RWPE2 (cell line): Measurements from ENCODE around the gene RNLS.

Experiments used
- ATAC-seq: fragments of 200-7000 bp; cut with Tn5 transposase; 3 replicates; pipeline ENCODE4 v1.9.1; 2021; ENCODE audit warnings: low read depth
- DNase-seq: peaks from one replicate; pipeline ENCODE4 v3.0.0-alpha.2; 2020; ENCODE audit warnings: low spot score
- H3K27ac ChIP-seq: fragments of 450-650 bp; 2 replicates; pipeline ENCODE4 v1.5.1; 2017; ENCODE audit warnings: mild to moderate bottlenecking; ENCODE audit not compliant: poor library complexity, severe bottlenecking
- H3K27me3 ChIP-seq: fragments of 250-450 bp; sonication (Bioruptor Pico); 2 replicates; pipeline ENCODE4 v1.5.1; 2021; ENCODE audit warnings: mild to moderate bottlenecking, moderate library complexity; ENCODE audit not compliant: insufficient read depth, poor library complexity, severe bottlenecking
- H3K36me3 ChIP-seq: fragments of 250-450 bp; sonication (Bioruptor Pico); 2 replicates; pipeline ENCODE4 v1.5.1; 2020; ENCODE audit warnings: low read depth, mild to moderate bottlenecking, moderate library complexity
- H3K4me1 ChIP-seq: fragments of 250-450 bp; sonication (Bioruptor Pico); 2 replicates; pipeline ENCODE4 v1.5.1; 2021; ENCODE audit warnings: mild to moderate bottlenecking, moderate library complexity; ENCODE audit not compliant: insufficient read depth, poor library complexity, severe bottlenecking
- H3K4me3 ChIP-seq: fragments of 250-450 bp; sonication (Bioruptor Pico); 2 replicates; pipeline ENCODE4 v1.5.1; 2021; ENCODE audit warnings: mild to moderate bottlenecking, moderate library complexity; ENCODE audit not compliant: severe bottlenecking
- H3K9me3 ChIP-seq: fragments of 250-450 bp; sonication (Bioruptor Pico); 2 replicates; pipeline ENCODE4 v1.5.1; 2021; ENCODE audit warnings: mild to moderate bottlenecking, moderate library complexity; ENCODE audit not compliant: severe bottlenecking
- TF ChIP-seq, protein P1 (sequence below): fragments of 450-650 bp; IDR thresholded peaks from one replicate; pipeline ENCODE4 v1.5.1; 2017; ENCODE audit warnings: mild to moderate bottlenecking, moderate library complexity; ENCODE audit not compliant: poor library complexity, severe bottlenecking

RNLS gene

DNA sequence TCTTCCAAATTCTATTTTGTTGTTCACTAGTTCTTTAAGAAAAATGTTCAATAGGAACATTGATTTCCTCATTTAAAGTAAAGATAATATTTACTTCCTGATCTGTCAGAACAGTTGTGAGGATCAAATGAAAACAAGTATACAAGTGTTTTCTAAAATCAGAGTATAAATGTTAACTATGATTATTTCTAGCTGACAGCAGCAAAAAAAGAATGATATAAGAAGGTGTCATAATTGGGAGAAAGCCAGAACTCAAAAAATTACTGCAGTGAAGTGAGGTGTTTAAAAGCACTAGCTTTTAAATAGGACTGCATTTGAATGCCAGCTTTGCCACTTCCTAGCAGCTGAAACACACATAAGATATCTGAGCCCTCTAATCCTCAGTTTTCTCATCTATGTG, 283.3 kb downstream of the RNLS start:
- Histone ChIP-seq H3K4me3 (no peak overlapping the region), H3K27ac (no peak overlapping the region), H3K9me3 (no peaks in the 10 kb centered on the region), H3K4me1 (no peaks in the 10 kb centered on the region), H3K27me3 (no peaks in the 10 kb centered on the region), H3K36me3 (no peaks in the 10 kb centered on the region)
- ATAC-seq (no peak), DNase-seq (no peak)
- TF ChIP-seq, protein P1, sequence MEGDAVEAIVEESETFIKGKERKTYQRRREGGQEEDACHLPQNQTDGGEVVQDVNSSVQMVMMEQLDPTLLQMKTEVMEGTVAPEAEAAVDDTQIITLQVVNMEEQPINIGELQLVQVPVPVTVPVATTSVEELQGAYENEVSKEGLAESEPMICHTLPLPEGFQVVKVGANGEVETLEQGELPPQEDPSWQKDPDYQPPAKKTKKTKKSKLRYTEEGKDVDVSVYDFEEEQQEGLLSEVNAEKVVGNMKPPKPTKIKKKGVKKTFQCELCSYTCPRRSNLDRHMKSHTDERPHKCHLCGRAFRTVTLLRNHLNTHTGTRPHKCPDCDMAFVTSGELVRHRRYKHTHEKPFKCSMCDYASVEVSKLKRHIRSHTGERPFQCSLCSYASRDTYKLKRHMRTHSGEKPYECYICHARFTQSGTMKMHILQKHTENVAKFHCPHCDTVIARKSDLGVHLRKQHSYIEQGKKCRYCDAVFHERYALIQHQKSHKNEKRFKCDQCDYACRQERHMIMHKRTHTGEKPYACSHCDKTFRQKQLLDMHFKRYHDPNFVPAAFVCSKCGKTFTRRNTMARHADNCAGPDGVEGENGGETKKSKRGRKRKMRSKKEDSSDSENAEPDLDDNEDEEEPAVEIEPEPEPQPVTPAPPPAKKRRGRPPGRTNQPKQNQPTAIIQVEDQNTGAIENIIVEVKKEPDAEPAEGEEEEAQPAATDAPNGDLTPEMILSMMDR: no peak

DNA sequence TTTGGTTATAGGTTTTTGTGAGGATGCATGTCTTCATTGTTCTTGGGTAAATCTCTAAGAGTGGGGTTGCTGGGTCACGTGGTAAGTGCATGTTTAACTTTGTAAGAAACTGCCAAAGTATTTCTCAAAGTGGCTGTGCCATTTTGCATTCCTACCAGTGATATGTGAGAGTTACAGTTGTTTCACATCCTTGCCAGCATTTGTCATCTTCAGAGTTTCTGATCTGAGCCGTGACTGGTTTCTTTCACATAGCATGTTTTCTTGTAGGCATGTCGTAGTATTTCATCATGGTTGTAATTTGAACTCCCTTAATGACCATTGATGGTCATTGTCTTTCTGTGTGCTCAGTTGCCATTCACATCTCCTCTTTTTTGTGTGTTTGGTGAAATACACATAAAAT, 286.0 kb downstream of the RNLS start:
- no peaks in the 10 kb centered on the region for H3K36me3 ChIP-seq
- TF ChIP-seq, protein P1: no peak
- ATAC-seq (no peak), DNase-seq (no peak)
- H3K27ac ChIP-seq: no peak overlapping the region
- no peaks in the 10 kb centered on the region for H3K27me3 ChIP-seq
- no peaks in the 10 kb centered on the region for H3K4me1 ChIP-seq
- H3K9me3 ChIP-seq: no peaks in the 10 kb centered on the region
- H3K4me3 ChIP-seq: no peak overlapping the region

DNA sequence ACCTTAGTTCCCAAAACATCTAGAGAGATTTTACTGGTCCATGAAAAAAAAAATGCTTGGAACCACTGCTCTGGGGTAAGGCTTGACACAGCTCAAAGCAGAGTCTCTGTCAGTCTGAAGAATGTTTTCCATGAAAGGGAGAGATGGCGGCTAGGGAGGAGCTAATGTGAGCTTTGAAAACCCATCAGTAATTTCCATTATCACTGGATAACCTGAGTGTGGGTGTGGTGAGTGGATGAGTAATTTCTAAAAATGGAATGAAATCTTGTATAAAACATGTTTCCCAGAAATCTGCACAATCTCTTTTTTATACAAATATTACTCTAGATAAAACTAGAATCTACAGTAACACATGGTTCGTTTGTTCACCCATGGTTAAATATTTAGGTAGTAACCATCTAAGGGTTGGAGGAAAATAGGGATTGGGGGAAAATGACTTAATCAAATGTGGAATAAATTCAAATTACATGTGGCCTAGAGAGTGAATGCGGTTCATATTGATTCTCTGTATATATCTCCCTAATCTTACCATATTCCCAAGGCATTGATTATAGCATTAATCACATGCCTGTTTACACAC, 289.4 kb downstream of the RNLS start:
- TF ChIP-seq, protein P1: no peak
- H3K4me1 ChIP-seq: no peaks in the 10 kb centered on the region
- ATAC-seq: no peak
- H3K27me3 ChIP-seq: no peaks in the 10 kb centered on the region
- no peaks in the 10 kb centered on the region for H3K36me3 ChIP-seq
- no peak for DNase-seq
- H3K9me3 ChIP-seq: no peaks in the 10 kb centered on the region
- H3K4me3 ChIP-seq: no peak overlapping the region
- no peak overlapping the region for H3K27ac ChIP-seq

DNA sequence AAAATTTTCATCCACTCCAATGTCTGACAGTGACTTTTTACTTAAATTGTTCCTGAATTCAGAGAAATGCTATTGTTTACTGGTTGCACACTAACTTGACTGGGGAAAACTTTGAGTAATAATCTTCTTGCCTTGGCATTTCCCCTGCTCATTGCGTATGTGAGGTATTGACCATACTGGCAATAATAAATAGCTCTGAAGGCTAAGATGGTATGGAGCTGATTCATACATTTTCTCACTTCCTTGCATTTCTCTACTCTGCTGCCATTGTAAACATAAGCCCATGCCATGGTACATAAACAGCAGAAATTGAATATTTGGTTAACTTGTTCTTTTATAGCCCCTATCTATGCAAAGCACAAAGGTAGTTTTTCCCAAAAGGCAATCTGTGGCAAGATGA, 290.0 kb downstream of the RNLS start:
- Histone ChIP-seq H3K4me1 (no peaks in the 10 kb centered on the region), H3K36me3 (no peaks in the 10 kb centered on the region), H3K4me3 (no peak overlapping the region), H3K27me3 (no peaks in the 10 kb centered on the region), H3K27ac (no peak overlapping the region), H3K9me3 (no peaks in the 10 kb centered on the region)
- ATAC-seq (0 out of 3 replicates have a peak, but pooled peaks have one; percentile 14), DNase-seq (no peak)
- TF ChIP-seq, protein P1: no peak

DNA sequence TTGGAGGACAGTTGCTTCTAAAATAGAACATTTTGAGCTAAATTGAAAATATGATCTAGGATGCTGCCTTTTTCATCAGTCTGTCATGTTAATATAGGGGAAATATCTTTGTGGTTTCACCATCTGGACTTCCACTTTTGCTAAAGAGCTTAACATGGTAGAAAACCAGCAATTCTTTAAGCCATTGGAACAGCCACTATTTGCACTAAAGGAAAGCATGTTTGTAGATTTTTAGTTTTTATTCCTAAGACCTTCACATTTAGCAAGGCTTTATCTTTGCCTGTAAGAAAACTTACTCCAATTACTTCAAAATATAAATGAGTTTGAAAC, 291.0 kb downstream of the RNLS start:
- no peak for ATAC-seq
- Histone ChIP-seq H3K36me3 (no peaks in the 10 kb centered on the region), H3K4me3 (no peak overlapping the region), H3K9me3 (no peaks in the 10 kb centered on the region), H3K27ac (no peak overlapping the region), H3K27me3 (no peaks in the 10 kb centered on the region), H3K4me1 (no peaks in the 10 kb centered on the region)
- no peak for DNase-seq
- TF ChIP-seq, protein P1: no peak
